Left colon (tissue), 2 donors: Measurements from ENCODE around the gene PCNX1. TPM values are rescaled to one million over a fixed set of nuclear protein-coding genes. Genes with fewer than 3 reads are reported as not detected.
"Not testable (repeated sequence)": the region's sequence is repeated elsewhere in the genome, so short reads cannot be mapped to it uniquely, and the experiment has no call there.

ENCODE experiments used
- ATAC-seq: fragments of 200-7000 bp; cut with Tn5 transposase; one replicate; pipeline ENCODE4 v1.9.1; 2020; ENCODE audit warnings: mild to moderate bottlenecking, moderate library complexity
- DNase-seq, 2 donors: peaks; one replicate each; pipeline ENCODE4 v3.0.0-alpha.2; 2020
- intact Hi-C, 2 donors: fragments of 100-400 bp; cut with DNase I in 1 of 2; cut with micrococcal nuclease in 1 of 2; formaldehyde crosslinking; loops; one replicate each; pipeline versions ENCODE4 v1.11.2 to v1.14.0; 2022; cut with DNase I, micrococcal nuclease
- long read RNA-seq: library from polyadenylated mRNA; unstranded; transcript quantifications from one replicate; pipeline ENCODE4 v2.0.0, GENCODE V29; 2021
- total RNA-seq, 2 donors: library from RNA; stranded (reverse); fragmentation: NEBNext Ultra II Directional; extraction: Animal tissue kit (Norgen Biotek cat#: 25700); gene quantifications; one replicate each; pipeline ENCODE4 v1.2.1, GENCODE V29; 2021
- donor health status: DM: no; HTN: no; CAD: no.
- donor health status: DM: yes; HTN: yes; CAD: no.

The PCNX1 gene
- total RNA-seq = 10 to 100 TPM; 24.5 to 32.8 TPM
- long read RNA-seq, partial matches to known transcripts = 2 of 4 reads
- long read RNA-seq, other reads (novel, unspliced or antisense) = 2 of 4 reads

GRCh38 chr14:70907176-70907995 lies at the start of gene PCNX1:
Gene PCNX1 (plus strand): TSS chr14:70907459. CDS start chr14:70907851, 392 bp downstream.
- ATAC-seq = peak; percentile 87
- DNase-seq = peak; percentile 82 to 90
- intact Hi-C loops = no loop called here

GRCh38 chr14:70857496-70857890 lies 49.8 kb upstream of the PCNX1 start:
- ATAC-seq (no peak), DNase-seq (no peak)
- intact Hi-C loops = no loop called here

- no peak for ATAC-seq
- intact Hi-C loops = no loop called here
These were observed 48.6 kb upstream of the PCNX1 start for GRCh38 chr14:70858641-70859040.

DNA sequence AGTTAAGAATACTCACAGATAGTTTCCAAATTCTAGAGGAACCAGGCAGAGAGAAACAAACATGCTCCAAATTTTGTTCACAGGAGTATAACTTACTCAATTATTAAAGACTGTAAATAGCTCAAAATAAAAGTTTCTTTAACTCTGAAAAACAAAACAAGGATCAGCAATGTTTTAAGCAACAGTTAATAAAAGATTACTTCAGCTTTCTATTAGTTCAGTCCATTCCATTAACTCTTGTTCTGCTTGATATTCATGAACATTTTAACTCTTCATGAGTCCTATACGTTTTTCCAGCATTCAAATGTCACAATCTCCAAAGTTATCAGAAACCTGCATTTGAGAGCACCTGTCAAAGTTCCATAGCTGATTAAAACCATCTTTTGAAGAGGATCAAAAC lies 40.3 kb upstream of the PCNX1 start:
- ATAC-seq, DNase-seq, intact Hi-C loops: not testable (repeated sequence)

More at GRCh38 chr14:70858641-70859040, 48.6 kb upstream of the PCNX1 start:
- DNase-seq = no peak

GRCh38 chr14:70871001-70871400 lies 36.3 kb upstream of the PCNX1 start:
- ATAC-seq = no peak
- intact Hi-C loops = no loop called here
- DNase-seq = no peak

DNA sequence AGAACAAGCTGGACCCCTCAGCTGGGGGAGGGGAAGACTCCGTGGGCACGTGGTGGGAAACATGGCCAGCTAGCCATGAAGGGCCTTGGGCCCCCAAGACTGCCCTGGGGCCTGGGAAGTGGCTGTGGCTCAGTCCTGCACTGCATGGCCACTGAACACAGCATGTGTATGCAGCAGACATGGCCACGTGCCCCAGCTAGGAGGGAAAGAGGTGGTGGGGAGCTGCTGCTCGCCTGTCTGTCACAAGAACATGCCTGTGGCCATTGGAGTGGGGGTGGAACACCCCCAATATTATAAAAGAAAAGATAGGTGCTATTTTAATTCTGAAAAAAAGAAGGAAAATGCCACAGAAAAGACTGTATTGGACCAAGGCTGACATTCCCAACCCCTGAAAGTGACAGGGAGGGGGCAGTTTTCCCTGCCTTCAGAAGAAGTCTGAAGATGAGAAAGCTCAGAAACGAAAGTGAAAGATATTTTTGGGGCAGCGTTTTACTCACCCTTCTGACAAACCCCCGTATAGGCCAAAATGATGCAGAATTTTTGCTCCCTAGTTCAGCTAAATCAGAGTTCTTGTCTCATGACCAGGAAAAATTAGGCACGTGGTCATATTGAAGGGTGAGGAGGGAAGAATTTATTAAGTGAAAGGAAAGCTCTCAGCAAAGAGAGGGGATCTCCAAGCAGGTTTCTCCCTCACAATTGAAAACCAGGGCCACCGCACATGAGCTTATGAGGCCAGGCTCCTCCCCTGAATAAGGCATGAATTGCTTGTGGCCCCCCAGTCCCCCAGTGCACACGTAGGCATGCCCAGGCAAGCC lies 35.2 kb upstream of the PCNX1 start:
- DNase-seq (no peak), ATAC-seq (no peak)
- intact Hi-C loops = no loop called here

DNA sequence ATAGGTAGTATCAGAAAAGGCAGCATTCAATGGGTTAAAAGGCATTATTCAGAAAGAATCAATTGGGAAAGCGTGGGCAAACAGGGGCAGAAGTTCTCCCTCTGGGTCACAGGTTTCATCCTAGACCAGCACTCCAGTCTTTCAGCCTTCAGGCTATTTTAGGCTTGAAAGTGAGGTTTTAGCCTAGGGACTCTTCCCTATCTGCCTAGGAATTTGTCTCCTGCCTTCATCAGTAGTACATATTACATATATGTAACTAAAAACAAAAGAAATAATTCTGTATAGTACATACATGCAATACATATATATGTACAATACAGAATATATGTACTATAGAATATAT lies 34.6 kb upstream of the PCNX1 start:
- intact Hi-C loops = no loop called here
- no peak for DNase-seq

DNA sequence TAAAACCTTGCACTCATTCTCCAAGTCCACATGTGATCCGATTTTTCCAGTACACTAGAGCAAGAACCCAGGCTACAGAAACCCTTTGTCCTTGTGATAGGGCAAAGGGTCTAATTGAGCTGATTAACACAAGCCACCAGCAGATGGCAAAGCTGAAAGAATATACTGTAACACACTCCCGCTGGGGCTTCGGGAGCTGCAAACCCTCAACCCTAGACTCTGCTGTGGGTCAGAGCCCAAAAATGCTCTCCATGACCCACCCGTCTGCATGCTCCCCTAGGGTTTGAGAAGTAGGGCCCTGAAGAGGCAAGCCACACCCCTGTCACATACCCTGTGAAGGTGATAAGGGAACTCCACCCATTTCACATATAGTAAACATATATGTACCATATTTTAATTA lies 33.6 kb upstream of the PCNX1 start:
- DNase-seq (no peak), ATAC-seq (no peak)
- intact Hi-C loops = no loop called here

More for the DNA sequence above, 34.6 kb upstream of the PCNX1 start:
- ATAC-seq = no peak

DNA sequence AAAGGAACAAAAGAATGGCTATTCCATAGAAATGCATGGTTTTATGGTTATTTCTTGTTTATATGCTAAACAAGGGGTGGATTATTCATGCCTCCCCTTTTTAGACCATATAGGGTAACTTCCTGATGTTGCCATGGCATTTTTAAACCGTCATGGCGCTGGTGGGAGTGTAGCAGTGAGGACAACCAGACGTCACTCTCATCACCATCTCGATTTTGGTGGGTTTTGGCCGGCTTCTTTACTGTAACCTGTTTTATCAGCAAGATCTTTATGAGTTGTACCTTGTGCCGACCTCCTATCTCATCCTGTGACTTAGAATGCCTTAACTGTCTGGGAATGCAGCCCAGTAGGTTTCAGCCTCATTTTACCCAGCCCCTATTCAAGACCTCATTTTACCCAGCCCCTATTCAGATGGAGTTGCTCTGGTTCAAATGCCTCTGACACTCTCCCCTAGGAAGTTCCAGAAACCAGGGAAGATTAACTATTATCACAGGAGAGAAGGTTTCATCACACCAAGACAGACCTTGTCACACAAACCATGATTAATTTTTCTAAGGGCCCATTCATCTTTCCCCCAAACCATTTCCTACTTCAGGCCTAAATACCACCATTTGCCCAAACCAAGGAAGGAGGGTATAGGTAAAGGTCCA lies 31.3 kb upstream of the PCNX1 start:
- DNase-seq, intact Hi-C loops, ATAC-seq: not testable (repeated sequence)

GRCh38 chr14:70879448-70879847 lies 27.8 kb upstream of the PCNX1 start:
- DNase-seq (no peak), ATAC-seq (no peak)
- intact Hi-C loops = no loop called here

- intact Hi-C loops, DNase-seq, ATAC-seq: not testable (repeated sequence)
These were observed 26.4 kb upstream of the PCNX1 start for GRCh38 chr14:70880888-70881287.

GRCh38 chr14:70881549-70882177 lies 25.6 kb upstream of the PCNX1 start:
- DNase-seq (no peak), ATAC-seq (no peak)
- intact Hi-C loops = no loop called here

DNA sequence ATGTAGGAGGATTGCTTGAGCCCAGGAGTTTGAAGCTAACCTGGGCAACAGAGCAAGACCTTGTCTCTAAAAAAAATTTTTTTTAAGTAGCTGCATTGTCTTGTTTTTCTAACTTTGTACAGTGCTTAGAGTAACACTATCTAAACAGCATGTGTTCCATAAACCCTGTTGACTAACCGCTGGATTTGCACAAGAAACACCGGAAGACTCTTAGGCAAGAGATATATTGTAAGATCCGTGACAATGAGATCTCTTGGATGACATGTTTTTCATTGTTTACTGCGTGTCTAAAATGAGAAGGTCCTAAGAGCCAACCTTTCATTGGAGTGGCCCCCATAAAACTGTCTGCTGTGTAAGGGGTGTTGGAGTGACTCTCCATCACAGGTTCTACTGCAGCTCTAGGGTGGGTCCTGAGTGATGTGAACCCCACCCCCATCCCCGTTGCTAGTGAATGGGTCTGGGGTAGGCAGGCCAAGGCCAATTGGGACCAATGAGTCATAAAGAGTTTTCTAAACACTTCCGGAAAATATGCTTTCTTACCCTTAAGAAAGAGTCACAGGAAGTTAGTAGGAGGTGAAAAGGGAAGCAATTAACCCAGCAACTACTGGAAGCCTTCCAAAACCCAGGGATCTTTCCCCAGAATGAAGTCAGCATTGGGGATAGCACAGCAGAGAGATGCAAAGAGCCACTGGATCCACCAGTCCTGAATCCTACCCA lies 24.3 kb upstream of the PCNX1 start:
- intact Hi-C loops = no loop called here
- ATAC-seq = no peak

GRCh38 chr14:70884595-70885342 lies 22.5 kb upstream of the PCNX1 start:
- ATAC-seq = no peak
- DNase-seq = no peak
- intact Hi-C loops = no loop called here

More for the DNA sequence above, 24.3 kb upstream of the PCNX1 start:
- DNase-seq = no peak

GRCh38 chr14:70885343-70886022 lies 21.8 kb upstream of the PCNX1 start:
- intact Hi-C loops = no loop called here
- ATAC-seq (no peak), DNase-seq (no peak)

DNA sequence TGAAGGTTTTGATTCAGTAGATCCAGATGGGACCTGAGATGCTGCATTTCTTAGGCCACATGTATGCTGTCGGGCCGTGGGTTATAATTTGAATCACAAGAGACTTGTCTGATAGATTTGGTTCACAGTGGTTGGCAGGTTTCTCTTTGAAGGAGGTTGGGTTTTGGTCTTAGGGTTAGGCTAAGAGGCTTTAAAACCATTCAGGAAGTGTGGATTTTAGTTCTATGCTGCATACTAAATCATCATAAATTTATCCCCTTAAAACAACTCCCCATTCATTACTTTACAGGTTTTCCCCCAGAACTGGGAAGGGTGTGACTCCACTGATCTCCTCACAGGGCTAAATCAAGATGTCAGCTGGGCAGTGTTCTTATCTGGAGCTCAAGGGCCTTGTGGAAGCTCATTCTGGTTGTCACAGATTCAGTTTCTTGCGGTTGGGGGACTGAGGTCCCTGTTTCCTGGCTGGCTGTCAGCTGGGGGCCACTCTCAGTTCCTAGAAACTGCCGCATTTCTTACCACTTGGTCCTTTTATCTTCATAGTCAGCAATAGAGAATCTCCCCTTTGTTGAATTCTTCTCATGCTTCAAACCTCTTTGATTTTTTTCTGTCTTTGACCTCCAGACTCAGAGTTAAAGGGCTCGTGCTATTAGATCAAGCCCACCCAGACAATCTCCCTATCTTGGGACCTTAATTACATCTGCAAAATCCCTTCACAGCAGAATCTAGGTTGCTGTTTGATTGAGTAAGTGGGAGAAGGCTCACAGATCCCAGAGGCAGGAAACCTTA lies 20.6 kb upstream of the PCNX1 start:
- intact Hi-C loops = no loop called here
- DNase-seq (peak; percentile 32 to 49), ATAC-seq (no peak)
